ENCODE measurements around the gene RHOB.

- TF ChIP-seq REST (IDR thresholded peaks at IDR 0.05; ENCODE audit: insufficient read depth in 1 of 2, low read depth in 2 of 2, low read length in 1 of 2), result no peak
- TF ChIP-seq CTCF (IDR thresholded peaks at IDR 0.05), result no peak
These were observed 16.8 kb upstream of the RHOB start for GRCh38 chr2:20430035-20430434.

Measured in Panc1 (cell line).